Measurements from ENCODE around the gene GOLGA2. TPM values are rescaled to one million over a fixed set of nuclear protein-coding genes. Genes with fewer than 3 reads are reported as not detected.

The GOLGA2 gene
- total and polyA plus RNA-seq, 2 of the 13 experiments (the other 11 are each of a cell fraction or from before 2014, with no cell fraction given): 45.3 to 45.8 TPM

- Histone ChIP-seq H3K27me3 (ENCODE audit: control insufficient read depth in 1 of 2, insufficient read depth in 2 of 2, low read length in 2 of 2) (no peaks in the 10 kb centered on the region; a peak in 1 of 5 replicates), H3K4me1 (ENCODE audit: insufficient read depth, low read length) (peaks cover 36% of the 10 kb centered on the region), H2AFZ (ENCODE audit: low read length) (no peak overlapping the region), H3K79me2 (ENCODE audit: insufficient read depth, low read length) (no peaks in the 10 kb centered on the region), H3K9me3 (ENCODE audit: low read length) (no peaks in the 10 kb centered on the region), H3K9ac (ENCODE audit: insufficient read depth, low read depth, low read length) (peak overlapping the region; percentile 46), H3K4me3 (replicated peaks in 1 of 3; ENCODE audit: insufficient read depth in 1 of 3, low read depth in 2 of 3, low read length in 3 of 3) (peak overlapping the region in 1 of 3 experiments; percentile 69; a peak in 1 of 6 replicates), H4K20me1 (ENCODE audit: insufficient read depth, low read length) (no peaks in the 10 kb centered on the region), H3K4me2 (ENCODE audit: low read depth, low read length) (peak overlapping the region; percentile 85), H3K36me3 (replicated peaks in 1 of 2; ENCODE audit: control insufficient read depth in 1 of 2, insufficient read depth in 2 of 2, low read length in 2 of 2) (no peaks in the 10 kb centered on the region), H3K27ac (ENCODE audit: extremely low read length, insufficient read depth, low read length) (peak overlapping the region; percentile 71)
- in situ Hi-C loops (cut with HindIII; ENCODE audit: extremely low pct_ligation_motif_present, low pct_unique_long_range_greater_than_20kb) (loop anchor here (5.0 kb wide), 2 partner anchors 45 to 115 kb away; partner anchors contain the start of gene SLC27A4), intact Hi-C loops (cut with micrococcal nuclease; ENCODE audit: unreplicated experiment) (loop anchor here (2.0 to 5.0 kb wide), 2 partner anchors 26 to 115 kb away; partner anchors contain the start of genes COQ4 and TRUB2)
- POLR2A ChIA-PET: interaction anchor here (1.1 to 2.8 kb wide), 5 partner anchors 9 to 74 kb away, joined by 3 to 34 read pairs (median 12); partner anchors contain the start of genes GOLGA2, SWI5 and URM1
- no peak for ATAC-seq
- DNase-seq (ENCODE audit: low spot score): no peak
- 75% methylated on average over 1 of the region's 2 CpGs for WGBS (ENCODE audit: low lambda C conversion rate)
- CTCF ChIA-PET (ENCODE audit: low intra/inter-chr PET ratio, low total read pairs): interaction anchor here (3.1 kb wide), 1 partner anchor 44 kb away, joined by 29 read pairs; the partner anchor contains the start of gene SLC27A4
- BruUV-seq (replicated peaks): no TSS peak
- FAIRE-seq: no peak
- TF ChIP-seq GTF3A (CRISPR knock-in tag; conservative IDR thresholded peaks at IDR 0.05) (no peak), ZNF33B (CRISPR knock-in tag; IDR thresholded peaks at IDR 0.05) (no peak), PHF21A (CRISPR knock-in tag; IDR thresholded peaks at IDR 0.05) (no peak), BORCS8-MEF2B (CRISPR knock-in tag; IDR thresholded peaks at IDR 0.05) (no peak), ZNF12 (CRISPR knock-in tag; IDR thresholded peaks at IDR 0.05) (no peak), NFE2L1 (CRISPR knock-in tag; IDR thresholded peaks at IDR 0.05; ENCODE audit: borderline replicate concordance) (no peak), HMGXB3 (CRISPR knock-in tag; IDR thresholded peaks at IDR 0.05; ENCODE audit: borderline replicate concordance) (no peak), ZNF678 (CRISPR knock-in tag; IDR thresholded peaks at IDR 0.05) (no peak), GMEB1 (CRISPR knock-in tag; IDR thresholded peaks at IDR 0.05; ENCODE audit: borderline replicate concordance) (no peak)
Measured at GRCh38 chr9:128297221-128297773, 21.5 kb upstream of the GOLGA2 start.

All from HepG2 (cell line).